GM23338 (cell line): ENCODE data around the gene TBC1D2B. TPM values are rescaled to one million over a fixed set of nuclear protein-coding genes. Genes with fewer than 3 reads are reported as not detected.

Experiments
- ATAC-seq: fragments of 200-7000 bp; cut with Tn5 transposase; 3 replicates; pipeline ENCODE4 v1.9.1; 2020
- DNase-seq: peaks from one replicate; pipeline ENCODE4 v3.0.0-alpha.2; 2015; ENCODE audit warnings: low spot score
- H2AFZ ChIP-seq: fragments of 200-600 bp; sonication (generic); 2 replicates; pipeline ENCODE4 v1.8.0; 2016; ENCODE audit warnings: antibody characterized with exemption, mild to moderate bottlenecking, moderate library complexity
- H3F3A ChIP-seq: fragments of 200-600 bp; sonication (generic); replicated peaks from 2 replicates; pipeline ENCODE4 v1.8.0; 2017; ENCODE audit warnings: antibody characterized with exemption, mixed run types, low read depth
- H3K27ac ChIP-seq: fragments of 200-600 bp; sonication (generic); 2 replicates; pipeline ENCODE4 v1.6.1; 2016; ENCODE audit warnings: low read depth
- H3K27me3 ChIP-seq: fragments of 200-600 bp; sonication (generic); 2 replicates; pipeline ENCODE4 v1.8.0; 2016; ENCODE audit warnings: mild to moderate bottlenecking, mixed run types, moderate library complexity; ENCODE audit not compliant: insufficient read depth
- H3K36me3 ChIP-seq: fragments of 200-600 bp; sonication (generic); 2 replicates; pipeline ENCODE4 v1.8.0; 2016; ENCODE audit warnings: mild to moderate bottlenecking; ENCODE audit not compliant: insufficient read depth
- H3K4me1 ChIP-seq: fragments of 200-600 bp; sonication (generic); 2 replicates; pipeline ENCODE4 v1.8.0; 2016; ENCODE audit warnings: mild to moderate bottlenecking, moderate library complexity; ENCODE audit not compliant: insufficient read depth
- H3K4me2 ChIP-seq: fragments of 200-600 bp; sonication (generic); 2 replicates; pipeline ENCODE4 v1.7.1; 2017; ENCODE audit warnings: mixed run types
- H3K4me3 ChIP-seq: fragments of 200-600 bp; sonication (generic); 2 replicates; pipeline ENCODE4 v1.6.1; 2016; ENCODE audit warnings: mixed run types
- H3K79me2 ChIP-seq: fragments of 200-600 bp; sonication (generic); replicated peaks from 2 replicates; pipeline ENCODE4 v1.8.0; 2017; ENCODE audit warnings: mild to moderate bottlenecking; ENCODE audit not compliant: insufficient read depth
- H3K9me2 ChIP-seq: fragments of 200-600 bp; sonication (generic); 2 replicates; pipeline ENCODE4 v1.8.0; 2017; ENCODE audit not compliant: insufficient read depth
- H4K20me1 ChIP-seq: fragments of 200-600 bp; sonication (generic); replicated peaks from 2 replicates; pipeline ENCODE4 v1.8.0; 2017; ENCODE audit warnings: mild to moderate bottlenecking; ENCODE audit not compliant: insufficient read depth
- H3K27ac Mint-ChIP-seq: 2 replicates; pipeline ENCODE4 v1.8.0; 2020; ENCODE audit warnings: inconsistent platforms, mild to moderate bottlenecking, moderate library complexity, mixed read lengths
- H3K27me3 Mint-ChIP-seq: 3 replicates; pipeline ENCODE4 v1.8.0; 2022; ENCODE audit warnings: low read depth, mild to moderate bottlenecking, moderate library complexity, mixed read lengths, inconsistent platforms; ENCODE audit not compliant: insufficient read depth, poor library complexity
- H3K36me3 Mint-ChIP-seq: 3 replicates; pipeline ENCODE4 v1.8.0; 2021; ENCODE audit warnings: low read depth, mild to moderate bottlenecking, inconsistent platforms, moderate library complexity, mixed read lengths
- H3K4me1 Mint-ChIP-seq: 3 replicates; pipeline ENCODE4 v1.8.0; 2020; ENCODE audit warnings: mild to moderate bottlenecking, inconsistent platforms, mixed read lengths
- H3K4me3 Mint-ChIP-seq: 3 replicates; pipeline ENCODE4 v1.8.0; 2021; ENCODE audit warnings: moderate library complexity, mild to moderate bottlenecking, inconsistent platforms, mixed read lengths
- H3K9me3 Mint-ChIP-seq: 3 replicates; pipeline ENCODE4 v1.8.0; 2020; ENCODE audit warnings: moderate library complexity, mild to moderate bottlenecking, inconsistent platforms, mixed read lengths
- CREB1 ChIP-seq: fragments of 250-450 bp; sonication (Bioruptor Pico); IDR thresholded peaks from 2 replicates; pipeline ENCODE4 v1.5.0; 2020; ENCODE audit warnings: low read depth, mild to moderate bottlenecking, moderate library complexity
- CTCF ChIP-seq, 2 experiments: fragments of 200-600 bp in 1 of 2; sonication (generic) in 1 of 2; conservative IDR thresholded peaks; 2 replicates each; pipeline versions ENCODE4 v1.5.1 to v1.6.1; 2016 to 2017; ENCODE audit warnings: antibody characterized with exemption in 2 of 2, low read depth in 2 of 2, mild to moderate bottlenecking in 2 of 2, moderate library complexity in 1 of 2
- ETS1 ChIP-seq: IDR thresholded peaks from 2 replicates; pipeline ENCODE4 v1.6.1; 2016; ENCODE audit warnings: antibody characterized with exemption
- EZH2 ChIP-seq: fragments of 200-600 bp; sonication (generic); IDR thresholded peaks from one replicate; pipeline ENCODE4 v1.8.0; 2017; ENCODE audit warnings: antibody characterized with exemption, mild to moderate bottlenecking, low read depth; ENCODE audit not compliant: unreplicated experiment
- EZH2phosphoT487 ChIP-seq: fragments of 200-600 bp; sonication (generic); IDR thresholded peaks from one replicate; pipeline ENCODE4 v1.8.1; 2018; ENCODE audit warnings: antibody characterized with exemption; ENCODE audit not compliant: unreplicated experiment
- JUNB ChIP-seq: IDR thresholded peaks from one replicate; pipeline ENCODE4 v1.6.1; 2016; ENCODE audit warnings: antibody characterized with exemption; ENCODE audit not compliant: unreplicated experiment
- NANOG ChIP-seq: IDR thresholded peaks from 2 replicates; pipeline ENCODE4 v1.6.1; 2016; ENCODE audit warnings: antibody characterized with exemption, borderline replicate concordance
- POLR2AphosphoS5 ChIP-seq: IDR thresholded peaks from 2 replicates; pipeline ENCODE4 v1.6.1; 2016; ENCODE audit warnings: antibody characterized with exemption, low read depth
- REST ChIP-seq: IDR thresholded peaks from one replicate; pipeline ENCODE4 v1.6.1; 2018; ENCODE audit warnings: antibody characterized with exemption; ENCODE audit not compliant: unreplicated experiment
- STAT1 ChIP-seq: IDR thresholded peaks from one replicate; pipeline ENCODE4 v1.6.1; 2016; ENCODE audit warnings: antibody characterized with exemption; ENCODE audit not compliant: unreplicated experiment
- ZNF114 ChIP-seq: fragments of 250-450 bp; sonication (Bioruptor Pico); IDR thresholded peaks from 2 replicates; pipeline ENCODE4 v1.5.0; 2020; ENCODE audit warnings: mild to moderate bottlenecking, moderate library complexity
- ZNF331 ChIP-seq: fragments of 250-450 bp; sonication (Bioruptor Pico); IDR thresholded peaks from 2 replicates; pipeline ENCODE4 v1.5.0; 2020; ENCODE audit warnings: low read depth, mild to moderate bottlenecking, moderate library complexity
- ZNF462 ChIP-seq: fragments of 250-450 bp; sonication (Bioruptor Pico); IDR thresholded peaks from 2 replicates; pipeline ENCODE4 v1.5.0; 2020; ENCODE audit warnings: mild to moderate bottlenecking, moderate library complexity
- polyA plus RNA-seq: library from polyadenylated mRNA; unstranded; fragments of >200 nt; fragmentation: Nextera tagmentation; extraction: Ambion mirVana; gene quantifications from 2 replicates; pipeline ENCODE4 v1.2.1, GENCODE V29; 2016
- total RNA-seq: library from RNA; depleted of rRNA; stranded (reverse); fragments of >200 nt; shearing (Covaris generic); gene quantifications from 2 replicates; pipeline ENCODE4 v1.2.3, GENCODE V29; 2014

The TBC1D2B gene
- total and polyA plus RNA-seq, 2 experiments from 2014 or later = 3.6 to 17.8 TPM

GRCh38 chr15:78069052-78069414, 8.5 kb downstream of the TBC1D2B start:
- ATAC-seq (no peak), DNase-seq (no peak)
- peaks cover 5% of the 10 kb centered on the region; the same call in 1 of the 2 replicates for H4K20me1 ChIP-seq
- H3F3A ChIP-seq = no peaks in the 10 kb centered on the region; the same call in 1 of the 2 replicates
- H3K27me3 ChIP-seq = no peaks in the 10 kb centered on the region
- peaks cover 88% of the 10 kb centered on the region for H3K79me2 ChIP-seq
- Mint-ChIP-seq H3K4me3 (no peak overlapping the region), H3K36me3 (no peaks in the 10 kb centered on the region), H3K27ac (no peak overlapping the region), H3K9me3 (no peaks in the 10 kb centered on the region), H3K27me3 (no peaks in the 10 kb centered on the region), H3K4me1 (peaks cover 67% of the 10 kb centered on the region)
- peaks cover 4% of the 10 kb centered on the region; the same call in 1 of the 2 replicates for H3K9me2 ChIP-seq
- TF ChIP-seq CTCF (conservative IDR thresholded peaks at IDR 0.05; ENCODE audit: low read depth in 2 of 2) (no peak), ZNF331 (CRISPR knock-in tag) (no peak), REST (no peak), POLR2AphosphoS5 (no peak), STAT1 (no peak), NANOG (no peak), JUNB (no peak), ZNF114 (no peak), EZH2 (no peak), EZH2phosphoT487 (no peak), ZNF462 (CRISPR knock-in tag) (no peak), ETS1 (no peak), CREB1 (CRISPR knock-in tag) (no peak)
- H2AFZ ChIP-seq = no peak overlapping the region
- H3K4me1 ChIP-seq = peaks cover 74% of the 10 kb centered on the region
- peak overlapping the region; percentile 52; the same call in 1 of the 2 replicates for H3K4me2 ChIP-seq
- no peak overlapping the region for H3K27ac ChIP-seq
- no peaks in the 10 kb centered on the region for H3K36me3 ChIP-seq
- H3K4me3 ChIP-seq = no peak overlapping the region
